ENCODE results near the gene PRR20C.
"Not testable (repeated sequence)": the region's sequence is repeated elsewhere in the genome, so short reads cannot be mapped to it uniquely, and the experiment has no call there.

The PRR20C gene

GRCh38 chr13:57153761-57154160 lies at the start of gene PRR20C:
Gene PRR20C (plus strand): TSS chr13:57154061. CDS start chr13:57154448, 387 bp downstream.
- not testable (repeated sequence) for H3K4me1 ChIP-seq (ENCODE audit: control insufficient read depth, insufficient read depth, low read length); H3K9me3 ChIP-seq (ENCODE audit: control insufficient read depth, low read length); H3K4me3 ChIP-seq (ENCODE audit: low read length); DNase-seq (ENCODE audit: low read depth); H3K9ac ChIP-seq (ENCODE audit: low read length); H3K27me3 ChIP-seq (replicated peaks; ENCODE audit: control insufficient read depth, insufficient read depth, low read length); H3K36me3 ChIP-seq (ENCODE audit: control insufficient read depth, insufficient read depth, low read length, severe bottlenecking)

- no peaks in the 10 kb centered on the region for H3K27me3 ChIP-seq (replicated peaks; ENCODE audit: control insufficient read depth, insufficient read depth, low read length)
- H3K4me1 ChIP-seq (ENCODE audit: control insufficient read depth, insufficient read depth, low read length): no peaks in the 10 kb centered on the region
- no peak overlapping the region for H3K4me3 ChIP-seq (ENCODE audit: low read length)
- H3K9me3 ChIP-seq (ENCODE audit: control insufficient read depth, low read length): peaks cover 3% of the 10 kb centered on the region
- H3K36me3 ChIP-seq (ENCODE audit: control insufficient read depth, insufficient read depth, low read length, severe bottlenecking): no peaks in the 10 kb centered on the region
- no peak for DNase-seq (ENCODE audit: low read depth)
- no peak overlapping the region for H3K9ac ChIP-seq (ENCODE audit: low read length)
Measured at GRCh38 chr13:57114945-57115344, 38.9 kb upstream of the PRR20C start.

DNA sequence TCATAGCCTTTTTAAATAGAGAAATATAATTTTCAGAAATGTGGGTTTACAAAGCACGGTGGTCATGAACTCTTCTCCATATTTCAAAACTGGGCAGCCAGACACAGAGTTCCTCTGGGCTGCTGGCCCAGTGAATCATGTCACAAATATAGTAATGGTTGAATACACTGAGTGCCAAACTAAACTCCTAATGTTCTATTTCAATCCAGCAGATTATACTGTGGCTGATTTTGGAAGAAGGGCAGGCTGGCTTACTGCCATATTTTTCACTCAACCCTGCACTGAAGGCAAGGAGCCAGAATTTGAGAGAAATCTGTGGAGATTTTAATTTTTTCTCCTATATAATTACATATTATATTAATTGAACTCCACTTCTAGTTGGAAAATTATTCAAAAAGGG lies 30.2 kb upstream of the PRR20C start:
- DNase-seq (ENCODE audit: low read depth): no peak
- no peaks in the 10 kb centered on the region for H3K9me3 ChIP-seq (ENCODE audit: control insufficient read depth, low read length)
- H3K27me3 ChIP-seq (replicated peaks; ENCODE audit: control insufficient read depth, insufficient read depth, low read length): no peaks in the 10 kb centered on the region
- no peaks in the 10 kb centered on the region for H3K36me3 ChIP-seq (ENCODE audit: control insufficient read depth, insufficient read depth, low read length, severe bottlenecking)
- no peak overlapping the region for H3K4me3 ChIP-seq (ENCODE audit: low read length)
- H3K9ac ChIP-seq (ENCODE audit: low read length): peak overlapping the region; percentile 23
- H3K4me1 ChIP-seq (ENCODE audit: control insufficient read depth, insufficient read depth, low read length): peaks cover 29% of the 10 kb centered on the region

DNA sequence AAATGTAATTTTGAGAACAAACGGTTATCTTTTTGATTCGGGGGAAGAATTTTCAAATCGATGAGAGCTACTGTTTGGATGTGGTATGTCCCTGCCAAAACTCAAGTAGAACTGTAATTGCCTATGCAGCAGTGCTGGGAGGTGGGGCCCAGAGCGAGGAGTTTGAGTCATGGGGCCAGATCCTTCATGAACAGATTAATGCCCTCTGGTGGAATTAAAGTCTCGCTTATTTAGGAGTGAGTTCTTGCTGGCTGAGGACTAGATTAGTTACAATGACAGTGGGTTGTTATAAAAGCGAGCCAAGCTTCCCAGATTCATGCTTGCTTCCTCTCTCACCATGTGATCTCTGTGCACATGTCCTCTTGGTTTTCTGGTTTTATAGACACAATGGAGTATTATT lies 25.0 kb upstream of the PRR20C start:
- H3K4me3 ChIP-seq (ENCODE audit: low read length): no peak overlapping the region
- H3K9ac ChIP-seq (ENCODE audit: low read length): no peak overlapping the region
- no peak for DNase-seq (ENCODE audit: low read depth)
- H3K27me3 ChIP-seq (replicated peaks; ENCODE audit: control insufficient read depth, insufficient read depth, low read length): no peaks in the 10 kb centered on the region
- H3K4me1 ChIP-seq (ENCODE audit: control insufficient read depth, insufficient read depth, low read length): peaks cover 5% of the 10 kb centered on the region
- H3K36me3 ChIP-seq (ENCODE audit: control insufficient read depth, insufficient read depth, low read length, severe bottlenecking): no peaks in the 10 kb centered on the region
- no peaks in the 10 kb centered on the region for H3K9me3 ChIP-seq (ENCODE audit: control insufficient read depth, low read length)

DNA sequence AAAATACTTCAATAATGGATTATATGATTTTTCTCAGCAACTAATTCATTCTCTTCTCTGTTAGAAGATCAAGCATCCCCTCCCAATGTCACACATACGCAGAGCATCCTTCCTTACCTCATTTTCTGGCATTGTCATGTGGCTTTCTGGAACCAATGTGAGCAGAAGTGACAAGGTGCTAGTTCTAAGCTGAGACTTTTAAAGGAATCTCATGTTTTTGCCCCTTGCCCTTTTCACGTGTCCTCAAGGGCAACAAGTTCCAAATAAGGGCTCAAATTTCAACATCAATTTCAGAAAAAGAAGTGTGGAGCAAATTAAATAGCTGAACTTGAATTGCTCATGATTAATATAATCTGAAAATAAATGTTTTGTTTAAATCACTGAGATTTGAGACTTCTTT lies 17.8 kb upstream of the PRR20C start:
- H3K4me1 ChIP-seq (ENCODE audit: control insufficient read depth, insufficient read depth, low read length): peaks cover 2% of the 10 kb centered on the region
- H3K27me3 ChIP-seq (replicated peaks; ENCODE audit: control insufficient read depth, insufficient read depth, low read length): no peaks in the 10 kb centered on the region
- H3K9ac ChIP-seq (ENCODE audit: low read length): no peak overlapping the region
- DNase-seq (ENCODE audit: low read depth): no peak
- H3K4me3 ChIP-seq (ENCODE audit: low read length): peak overlapping the region; percentile 52
- H3K36me3 ChIP-seq (ENCODE audit: control insufficient read depth, insufficient read depth, low read length, severe bottlenecking): no peaks in the 10 kb centered on the region
- H3K9me3 ChIP-seq (ENCODE audit: control insufficient read depth, low read length): no peaks in the 10 kb centered on the region

DNA sequence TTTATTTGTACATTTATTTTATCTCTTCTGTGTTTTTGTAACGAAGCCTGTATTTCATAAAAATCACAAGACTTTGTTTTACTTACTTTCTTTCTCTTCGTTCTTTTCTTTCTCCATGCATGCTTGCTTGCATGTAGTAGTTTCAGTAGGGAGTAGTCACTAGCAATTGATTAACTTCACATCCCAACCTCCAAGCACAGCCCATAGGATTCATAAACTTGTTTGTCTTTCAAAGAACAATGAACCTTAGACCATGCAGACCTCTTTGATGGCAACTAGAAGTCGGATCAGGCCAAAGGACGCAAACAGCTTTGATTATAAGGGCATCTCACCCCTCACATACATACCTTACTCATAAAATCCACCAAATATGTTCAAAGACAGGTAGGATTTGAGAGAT lies 16.3 kb upstream of the PRR20C start:
- Histone ChIP-seq H3K4me3 (ENCODE audit: low read length) (no peak overlapping the region), H3K4me1 (ENCODE audit: control insufficient read depth, insufficient read depth, low read length) (peaks cover 2% of the 10 kb centered on the region), H3K36me3 (ENCODE audit: control insufficient read depth, insufficient read depth, low read length, severe bottlenecking) (no peaks in the 10 kb centered on the region), H3K9me3 (ENCODE audit: control insufficient read depth, low read length) (no peaks in the 10 kb centered on the region), H3K9ac (ENCODE audit: low read length) (no peak overlapping the region), H3K27me3 (replicated peaks; ENCODE audit: control insufficient read depth, insufficient read depth, low read length) (no peaks in the 10 kb centered on the region)
- DNase-seq (ENCODE audit: low read depth): no peak

GRCh38 chr13:57138988-57139387 lies 14.9 kb upstream of the PRR20C start:
- no peak for DNase-seq (ENCODE audit: low read depth)
- no peaks in the 10 kb centered on the region for H3K9me3 ChIP-seq (ENCODE audit: control insufficient read depth, low read length)
- no peaks in the 10 kb centered on the region for H3K27me3 ChIP-seq (replicated peaks; ENCODE audit: control insufficient read depth, insufficient read depth, low read length)
- no peak overlapping the region for H3K4me3 ChIP-seq (ENCODE audit: low read length)
- peaks cover 2% of the 10 kb centered on the region for H3K4me1 ChIP-seq (ENCODE audit: control insufficient read depth, insufficient read depth, low read length)
- H3K36me3 ChIP-seq (ENCODE audit: control insufficient read depth, insufficient read depth, low read length, severe bottlenecking): no peaks in the 10 kb centered on the region
- no peak overlapping the region for H3K9ac ChIP-seq (ENCODE audit: low read length)

- not testable (repeated sequence) for H3K4me3 ChIP-seq (ENCODE audit: low read length); H3K27me3 ChIP-seq (replicated peaks; ENCODE audit: control insufficient read depth, insufficient read depth, low read length); H3K4me1 ChIP-seq (ENCODE audit: control insufficient read depth, insufficient read depth, low read length); H3K36me3 ChIP-seq (ENCODE audit: control insufficient read depth, insufficient read depth, low read length, severe bottlenecking); H3K9me3 ChIP-seq (ENCODE audit: control insufficient read depth, low read length); H3K9ac ChIP-seq (ENCODE audit: low read length); DNase-seq (ENCODE audit: low read depth)
Measured at GRCh38 chr13:57139781-57140180, 14.1 kb upstream of the PRR20C start.

GRCh38 chr13:57140235-57140968 lies 13.5 kb upstream of the PRR20C start, which contains the start of gene PRR20A:
Gene PRR20A (plus strand): TSS chr13:57140918. CDS start chr13:57141305, 387 bp downstream.
- H3K4me1 ChIP-seq (ENCODE audit: control insufficient read depth, insufficient read depth, low read length); H3K27me3 ChIP-seq (replicated peaks; ENCODE audit: control insufficient read depth, insufficient read depth, low read length); H3K9me3 ChIP-seq (ENCODE audit: control insufficient read depth, low read length); H3K36me3 ChIP-seq (ENCODE audit: control insufficient read depth, insufficient read depth, low read length, severe bottlenecking); DNase-seq (ENCODE audit: low read depth); H3K9ac ChIP-seq (ENCODE audit: low read length); H3K4me3 ChIP-seq (ENCODE audit: low read length): not testable (repeated sequence)

- H3K4me1 ChIP-seq (ENCODE audit: control insufficient read depth, insufficient read depth, low read length); H3K36me3 ChIP-seq (ENCODE audit: control insufficient read depth, insufficient read depth, low read length, severe bottlenecking); H3K9me3 ChIP-seq (ENCODE audit: control insufficient read depth, low read length); H3K4me3 ChIP-seq (ENCODE audit: low read length); H3K27me3 ChIP-seq (replicated peaks; ENCODE audit: control insufficient read depth, insufficient read depth, low read length); H3K9ac ChIP-seq (ENCODE audit: low read length); DNase-seq (ENCODE audit: low read depth): not testable (repeated sequence)
Measured at GRCh38 chr13:57147188-57147587, 6.7 kb upstream of the PRR20C start, which contains the start of gene PRR20B. Gene PRR20B (plus strand): TSS chr13:57147488. CDS start chr13:57147875, 387 bp downstream.

DNA sequence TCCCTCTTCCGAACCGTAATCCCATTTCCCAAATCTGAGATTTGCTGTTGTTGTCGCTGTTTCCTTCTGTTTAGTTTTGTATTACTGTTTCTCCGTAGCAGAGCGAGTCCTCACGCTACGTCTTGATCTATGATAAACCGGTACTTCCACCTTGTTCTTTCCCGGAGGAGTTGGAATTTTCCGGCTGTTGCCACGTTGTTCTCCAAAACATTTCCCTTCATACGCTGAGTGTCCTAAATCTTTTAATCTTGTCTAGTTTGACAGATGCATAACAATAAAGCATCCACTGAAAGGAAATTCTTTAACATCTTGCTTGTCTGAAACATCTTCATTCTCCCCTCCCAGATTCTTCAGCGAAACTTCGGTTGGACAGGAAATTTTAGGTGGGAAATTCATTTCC lies 5.8 kb upstream of the PRR20C start:
- not testable (repeated sequence) for H3K4me3 ChIP-seq (ENCODE audit: low read length); H3K9me3 ChIP-seq (ENCODE audit: control insufficient read depth, low read length); H3K27me3 ChIP-seq (replicated peaks; ENCODE audit: control insufficient read depth, insufficient read depth, low read length); DNase-seq (ENCODE audit: low read depth); H3K9ac ChIP-seq (ENCODE audit: low read length); H3K4me1 ChIP-seq (ENCODE audit: control insufficient read depth, insufficient read depth, low read length); H3K36me3 ChIP-seq (ENCODE audit: control insufficient read depth, insufficient read depth, low read length, severe bottlenecking)

GRCh38 chr13:57160332-57160731 lies 6.5 kb downstream of the PRR20C start, which contains the start of gene PRR20D:
Gene PRR20D (plus strand): TSS chr13:57160632. CDS start chr13:57161019, 387 bp downstream.
- H3K9ac ChIP-seq (ENCODE audit: low read length); H3K27me3 ChIP-seq (replicated peaks; ENCODE audit: control insufficient read depth, insufficient read depth, low read length); H3K9me3 ChIP-seq (ENCODE audit: control insufficient read depth, low read length); H3K4me1 ChIP-seq (ENCODE audit: control insufficient read depth, insufficient read depth, low read length); H3K4me3 ChIP-seq (ENCODE audit: low read length); DNase-seq (ENCODE audit: low read depth); H3K36me3 ChIP-seq (ENCODE audit: control insufficient read depth, insufficient read depth, low read length, severe bottlenecking): not testable (repeated sequence)

Data from adipocyte (in vitro differentiated cells).